ENCODE data around the gene MAP4K1. TPM values are rescaled to one million over a fixed set of nuclear protein-coding genes. Genes with fewer than 3 reads are reported as not detected.

MAP4K1 gene
- polyA plus RNA-seq, 3 donors, result 19.8 to 41.3 (median 22.4) TPM

DNA sequence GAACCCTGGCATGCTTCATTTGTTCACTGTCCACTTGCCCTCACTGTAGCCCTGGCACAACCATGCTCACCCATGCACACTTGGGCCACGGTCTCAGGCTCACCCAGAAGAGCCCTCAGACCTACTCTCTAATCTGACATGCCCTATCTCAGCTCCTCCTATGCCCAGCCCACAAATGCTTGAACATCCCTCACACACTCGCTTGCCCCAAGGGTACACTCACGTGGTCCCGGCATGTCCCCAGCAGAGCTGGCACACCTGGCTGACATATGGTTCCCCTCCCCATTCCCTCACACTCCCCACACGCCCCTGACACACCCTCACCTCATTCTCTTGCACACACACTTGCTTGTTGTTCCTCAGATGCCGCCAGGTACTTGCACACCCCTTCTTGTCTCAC is 55.7 kb downstream of the MAP4K1 start:
- Histone ChIP-seq H3K4me2 (replicated peaks; ENCODE audit: extremely low read depth, low read length, poor library complexity, severe bottlenecking) (no peak overlapping the region), H4K20me1 (ENCODE audit: insufficient read depth, low read length) (no peaks in the 10 kb centered on the region), H3K4me3 (replicated peaks in 1 of 3; ENCODE audit: low read depth in 2 of 3, low read length in 3 of 3) (no peak overlapping the region), H3K4me1 (ENCODE audit: control insufficient read depth in 1 of 2, insufficient read depth in 2 of 2, low read length in 2 of 2) (peaks cover 17 to 26% of the 10 kb centered on the region in 2 donors), H3K79me2 (ENCODE audit: insufficient read depth, low read length) (no peaks in the 10 kb centered on the region), H3K27me3 (ENCODE audit: control insufficient read depth in 2 of 2, insufficient read depth in 2 of 2, low read length in 2 of 2) (peaks cover 0 to 29% of the 10 kb centered on the region in 2 donors), H3K27ac (ENCODE audit: low read depth in 1 of 2, low read length in 2 of 2) (no peak overlapping the region), H3K9me3 (replicated peaks in 1 of 2; ENCODE audit: control insufficient read depth in 1 of 2, insufficient read depth in 1 of 2, low read length in 2 of 2) (no peaks in the 10 kb centered on the region), H2AFZ (ENCODE audit: insufficient read depth, low read depth, low read length, poor library complexity, severe bottlenecking) (no peak overlapping the region), H3K36me3 (replicated peaks in 1 of 2; ENCODE audit: control insufficient read depth in 1 of 2, insufficient read depth in 2 of 2, low read length in 2 of 2) (no peaks in the 10 kb centered on the region), H3K9ac (ENCODE audit: insufficient read depth, low read length, poor library complexity, severe bottlenecking) (no peak overlapping the region)
- intact Hi-C loops (cut with micrococcal nuclease), result no loop called here
- Mint-ChIP-seq H3K4me3 (no peak overlapping the region), H3K4me1 (peaks cover 15% of the 10 kb centered on the region), H3K27me3 (ENCODE audit: low read depth in 3 of 3) (peaks cover 34 to 44% (median 43%) of the 10 kb centered on the region in 3 donors), H3K27ac (peak overlapping the region in 1 of 7 donors; percentile 28), H3K9me3 (peaks cover 0 to 8% (median 2%) of the 10 kb centered on the region in 7 donors), H3K36me3 (no peaks in the 10 kb centered on the region)
- 88% methylated on average over 6 of the region's 6 CpGs for WGBS (ENCODE audit: insufficient coverage)
- TF ChIP-seq, protein P1, sequence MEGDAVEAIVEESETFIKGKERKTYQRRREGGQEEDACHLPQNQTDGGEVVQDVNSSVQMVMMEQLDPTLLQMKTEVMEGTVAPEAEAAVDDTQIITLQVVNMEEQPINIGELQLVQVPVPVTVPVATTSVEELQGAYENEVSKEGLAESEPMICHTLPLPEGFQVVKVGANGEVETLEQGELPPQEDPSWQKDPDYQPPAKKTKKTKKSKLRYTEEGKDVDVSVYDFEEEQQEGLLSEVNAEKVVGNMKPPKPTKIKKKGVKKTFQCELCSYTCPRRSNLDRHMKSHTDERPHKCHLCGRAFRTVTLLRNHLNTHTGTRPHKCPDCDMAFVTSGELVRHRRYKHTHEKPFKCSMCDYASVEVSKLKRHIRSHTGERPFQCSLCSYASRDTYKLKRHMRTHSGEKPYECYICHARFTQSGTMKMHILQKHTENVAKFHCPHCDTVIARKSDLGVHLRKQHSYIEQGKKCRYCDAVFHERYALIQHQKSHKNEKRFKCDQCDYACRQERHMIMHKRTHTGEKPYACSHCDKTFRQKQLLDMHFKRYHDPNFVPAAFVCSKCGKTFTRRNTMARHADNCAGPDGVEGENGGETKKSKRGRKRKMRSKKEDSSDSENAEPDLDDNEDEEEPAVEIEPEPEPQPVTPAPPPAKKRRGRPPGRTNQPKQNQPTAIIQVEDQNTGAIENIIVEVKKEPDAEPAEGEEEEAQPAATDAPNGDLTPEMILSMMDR (IDR thresholded peaks at IDR 0.05), result no peak
- DNase-seq, result no peak

DNA sequence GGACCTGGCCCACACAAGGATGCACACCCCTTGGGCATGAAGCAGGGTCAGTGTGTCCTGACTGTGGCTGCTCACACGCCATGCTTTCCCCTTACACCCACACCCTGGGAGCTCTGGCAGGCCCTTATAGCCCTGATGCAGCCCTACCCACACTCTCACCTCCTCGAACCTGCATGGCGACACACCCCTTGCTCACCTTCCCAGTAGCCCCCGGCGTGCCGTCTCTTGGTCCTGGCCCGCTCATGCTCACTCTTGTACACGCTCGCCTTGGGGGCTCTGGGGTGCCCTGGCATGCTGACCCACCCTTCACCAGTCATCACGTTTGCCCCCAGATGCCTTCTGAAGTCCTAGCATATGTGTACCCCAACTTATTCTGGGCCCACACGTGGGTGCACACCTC is 56.1 kb downstream of the MAP4K1 start:
- Mint-ChIP-seq H3K9me3 (peaks cover 0 to 8% (median 2%) of the 10 kb centered on the region in 7 donors), H3K36me3 (no peaks in the 10 kb centered on the region), H3K4me1 (peaks cover 19% of the 10 kb centered on the region), H3K4me3 (no peak overlapping the region), H3K27me3 (ENCODE audit: low read depth in 3 of 3) (peaks cover 34 to 42% (median 42%) of the 10 kb centered on the region in 3 donors), H3K27ac (peak overlapping the region in 1 of 7 donors; percentile 51)
- H3K27ac ChIP-seq (ENCODE audit: low read depth in 1 of 2, low read length in 2 of 2), result no peak overlapping the region
- H3K4me1 ChIP-seq (ENCODE audit: control insufficient read depth in 1 of 2, insufficient read depth in 2 of 2, low read length in 2 of 2), result peaks cover 22 to 30% of the 10 kb centered on the region in 2 donors
- H3K9ac ChIP-seq (ENCODE audit: insufficient read depth, low read length, poor library complexity, severe bottlenecking), result no peak overlapping the region
- intact Hi-C loops (cut with micrococcal nuclease), result no loop called here
- peaks cover 0 to 27% of the 10 kb centered on the region in 2 donors for H3K27me3 ChIP-seq (ENCODE audit: control insufficient read depth in 2 of 2, insufficient read depth in 2 of 2, low read length in 2 of 2)
- H4K20me1 ChIP-seq (ENCODE audit: insufficient read depth, low read length), result no peaks in the 10 kb centered on the region
- DNase-seq, result no peak
- H3K79me2 ChIP-seq (ENCODE audit: insufficient read depth, low read length), result no peaks in the 10 kb centered on the region
- no peaks in the 10 kb centered on the region for H3K36me3 ChIP-seq (replicated peaks in 1 of 2; ENCODE audit: control insufficient read depth in 1 of 2, insufficient read depth in 2 of 2, low read length in 2 of 2)
- no peak overlapping the region for H3K4me3 ChIP-seq (replicated peaks in 1 of 3; ENCODE audit: low read depth in 2 of 3, low read length in 3 of 3)
- H2AFZ ChIP-seq (ENCODE audit: insufficient read depth, low read depth, low read length, poor library complexity, severe bottlenecking), result no peak overlapping the region
- WGBS (ENCODE audit: insufficient coverage), result 93% methylated on average over 11 of the region's 11 CpGs
- H3K4me2 ChIP-seq (replicated peaks; ENCODE audit: extremely low read depth, low read length, poor library complexity, severe bottlenecking), result no peak overlapping the region
- TF ChIP-seq, protein P1 (IDR thresholded peaks at IDR 0.05), result no peak
- H3K9me3 ChIP-seq (replicated peaks in 1 of 2; ENCODE audit: control insufficient read depth in 1 of 2, insufficient read depth in 1 of 2, low read length in 2 of 2), result no peaks in the 10 kb centered on the region

All from CD14-positive monocyte (primary cell).